Hematopoietic multipotent progenitor cell treated with erythropoietin and hydrocortisone succinate and interleukin-3 and kit ligand, for 8 days (in vitro differentiated cells): ENCODE measurements around the gene TRAF3.
A peak's percentile ranks its signal among the peaks of the same experiment; 100 is the strongest.

Source experiments
- DNase-seq: peaks from one replicate; pipeline ENCODE4 v3.0.0-alpha.2; 2015

The TRAF3 gene

GRCh38 chr14:102778338-102779083, 1.3 kb downstream of the TRAF3 start:
- peak; percentile 43 for DNase-seq

- no peak for DNase-seq
Observed at GRCh38 chr14:102779084-102779462, 1.8 kb downstream of the TRAF3 start.

GRCh38 chr14:102779574-102780315, 2.5 kb downstream of the TRAF3 start:
- DNase-seq, result no peak

- no peak for DNase-seq
Observed at GRCh38 chr14:102781063-102781462, 3.8 kb downstream of the TRAF3 start.

GRCh38 chr14:102782974-102783373, 5.7 kb downstream of the TRAF3 start:
- no peak for DNase-seq

GRCh38 chr14:102784892-102785594, 7.8 kb downstream of the TRAF3 start:
- no peak for DNase-seq

- no peak for DNase-seq
Observed at GRCh38 chr14:102785595-102785963, 8.3 kb downstream of the TRAF3 start.

GRCh38 chr14:102786768-102787167, 9.5 kb downstream of the TRAF3 start:
- DNase-seq, result no peak

- no peak for DNase-seq
Observed at GRCh38 chr14:102789349-102789748, 12.1 kb downstream of the TRAF3 start.

GRCh38 chr14:102793531-102794328, 16.5 kb downstream of the TRAF3 start:
- no peak for DNase-seq

GRCh38 chr14:102795060-102795925, 18.0 kb downstream of the TRAF3 start:
- DNase-seq, result no peak

GRCh38 chr14:102796661-102797190, 19.5 kb downstream of the TRAF3 start:
- no peak for DNase-seq

- DNase-seq, result no peak
Observed at GRCh38 chr14:102798926-102799325, 21.7 kb downstream of the TRAF3 start.

- no peak for DNase-seq
Observed at GRCh38 chr14:102799684-102800562, 22.7 kb downstream of the TRAF3 start.

- no peak for DNase-seq
Observed at GRCh38 chr14:102802834-102803523, 25.7 kb downstream of the TRAF3 start.

GRCh38 chr14:102804858-102805257, 27.6 kb downstream of the TRAF3 start:
- DNase-seq, result no peak

GRCh38 chr14:102805371-102805891, 28.2 kb downstream of the TRAF3 start:
- no peak for DNase-seq

- DNase-seq, result no peak
Observed at GRCh38 chr14:102805941-102806340, 28.7 kb downstream of the TRAF3 start.

- DNase-seq, result no peak
Observed at GRCh38 chr14:102806447-102806846, 29.2 kb downstream of the TRAF3 start.

GRCh38 chr14:102807013-102807406, 29.8 kb downstream of the TRAF3 start:
- no peak for DNase-seq
